Mononuclear cell (primary cell): Measurements from ENCODE around the gene PNPLA1. TPM values are rescaled to one million over a fixed set of nuclear protein-coding genes. Genes with fewer than 3 reads are reported as not detected.
"Not testable (repeated sequence)": the region's sequence is repeated elsewhere in the genome, so short reads cannot be mapped to it uniquely, and the experiment has no call there.

Experiments used
- H3K27me3 ChIP-seq: 2 replicates; pipeline ENCODE4 v1.6.0; 2011; ENCODE audit warnings: low read length, control low read depth; ENCODE audit not compliant: insufficient read depth
- H3K4me1 ChIP-seq: 2 replicates; pipeline ENCODE4 v1.5.1; 2011; ENCODE audit warnings: mild to moderate bottlenecking, low read length, control low read depth; ENCODE audit not compliant: insufficient read depth
- H3K4me3 ChIP-seq: 2 replicates; pipeline ENCODE4 v1.5.1; 2011; ENCODE audit warnings: mild to moderate bottlenecking, low read length, moderate library complexity
- H3K9me3 ChIP-seq: 2 replicates; pipeline ENCODE4 v1.5.1; 2011; ENCODE audit warnings: low read depth, mild to moderate bottlenecking, control low read depth, low read length
- total RNA-seq: library from RNA; depleted of rRNA; stranded (reverse); fragments of >200 nt; gene quantifications from one replicate; pipeline ENCODE4 v1.2.3, GENCODE V29; 2012

Gene PNPLA1
- total RNA-seq, 1 donor, result 1.2 TPM

DNA sequence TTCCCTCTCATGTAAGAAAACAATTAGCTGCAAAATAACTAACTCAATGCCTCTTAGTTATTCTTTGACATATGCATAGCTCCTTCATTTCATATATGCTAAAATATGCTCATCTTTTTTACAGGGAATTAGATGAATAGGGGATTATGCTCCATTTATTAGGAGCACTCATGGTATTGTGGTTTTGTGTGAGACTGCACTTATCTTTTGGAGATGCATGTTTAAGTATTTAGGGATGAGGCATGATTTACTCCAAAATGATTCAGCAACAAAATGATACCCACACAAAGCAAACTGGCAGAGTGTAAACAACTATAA, 58.0 kb downstream of the PNPLA1 start:
- Histone ChIP-seq H3K4me3 (no peak overlapping the region), H3K4me1 (no peaks in the 10 kb centered on the region), H3K9me3 (no peaks in the 10 kb centered on the region), H3K27me3 (no peaks in the 10 kb centered on the region)

GRCh38 chr6:36328600-36328999, 58.7 kb downstream of the PNPLA1 start:
- Histone ChIP-seq H3K4me3 (no peak overlapping the region), H3K27me3 (no peaks in the 10 kb centered on the region), H3K9me3 (no peaks in the 10 kb centered on the region), H3K4me1 (no peaks in the 10 kb centered on the region)

DNA sequence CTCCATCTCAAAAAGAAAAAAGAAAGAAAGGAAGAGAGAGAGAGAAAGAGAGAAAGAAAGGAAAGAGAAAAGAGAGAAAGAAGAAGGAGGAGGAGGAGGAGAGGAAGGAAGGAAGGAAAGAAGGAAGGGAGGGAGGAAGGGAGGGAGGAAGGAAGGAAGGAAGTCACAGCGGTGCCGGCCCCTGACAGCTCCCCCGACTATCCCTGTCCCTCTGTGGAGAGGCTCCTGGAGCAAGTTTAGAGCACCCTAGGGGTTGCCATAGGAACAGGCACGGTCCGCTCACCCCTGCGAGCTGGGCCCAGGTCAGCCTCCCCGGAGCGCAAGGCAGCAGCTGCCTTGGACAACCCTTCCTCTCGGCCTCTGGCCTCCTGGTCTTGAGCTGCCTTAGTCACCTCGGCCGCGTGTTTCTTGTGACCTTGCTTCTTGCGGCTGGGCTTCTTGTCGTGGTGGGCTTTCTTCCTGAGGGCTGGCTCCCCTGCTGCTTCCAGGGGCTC, 60.0 kb downstream of the PNPLA1 start:
- no peak overlapping the region for H3K4me3 ChIP-seq
- H3K4me1 ChIP-seq, result peaks cover 3% of the 10 kb centered on the region
- no peaks in the 10 kb centered on the region for H3K9me3 ChIP-seq
- peaks cover 11% of the 10 kb centered on the region for H3K27me3 ChIP-seq

- no peaks in the 10 kb centered on the region for H3K9me3 ChIP-seq
- H3K4me3 ChIP-seq, result no peak overlapping the region
- peaks cover 3% of the 10 kb centered on the region for H3K4me1 ChIP-seq
- peaks cover 13% of the 10 kb centered on the region for H3K27me3 ChIP-seq
Measured at GRCh38 chr6:36330366-36330765, 60.5 kb downstream of the PNPLA1 start.

GRCh38 chr6:36331381-36331780, 61.5 kb downstream of the PNPLA1 start:
- Histone ChIP-seq H3K4me1 (peaks cover 3% of the 10 kb centered on the region), H3K9me3 (no peaks in the 10 kb centered on the region)

DNA sequence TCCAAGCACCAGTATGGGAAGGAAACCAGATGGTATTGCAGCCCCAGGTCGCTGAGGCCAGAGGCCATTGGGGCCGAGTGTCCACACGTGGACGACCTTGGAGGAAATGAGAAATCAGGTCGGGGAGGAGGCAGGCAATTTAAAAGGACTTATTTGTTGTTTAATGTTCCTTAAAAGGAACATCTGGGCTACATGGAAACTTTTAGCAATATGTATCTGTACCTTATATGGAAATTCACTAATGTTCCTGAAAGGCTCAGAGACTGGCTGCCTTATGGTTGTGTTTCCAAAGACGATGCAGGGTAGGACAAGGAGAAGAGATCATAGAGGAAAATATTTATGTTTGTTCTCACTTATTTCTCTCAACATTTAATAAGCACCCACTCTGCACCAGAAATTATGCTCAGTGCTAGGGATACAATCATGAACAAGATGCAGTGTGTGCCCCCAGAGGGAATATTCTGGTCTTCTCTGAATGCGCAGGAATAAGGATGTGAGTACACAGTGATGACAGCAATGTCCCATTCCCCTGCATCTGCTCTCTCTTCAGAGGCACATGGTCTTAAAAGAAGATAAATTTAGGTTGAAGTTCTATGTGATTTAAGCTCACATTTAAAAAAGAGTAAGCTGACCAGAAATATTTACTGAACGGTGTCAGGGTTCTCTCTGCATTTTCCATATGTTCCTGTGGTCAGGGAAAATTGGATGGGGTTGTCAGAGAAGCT, 63.5 kb downstream of the PNPLA1 start:
- H3K4me1 ChIP-seq, result peaks cover 11% of the 10 kb centered on the region
- peaks cover 13% of the 10 kb centered on the region for H3K27me3 ChIP-seq
- H3K9me3 ChIP-seq, result no peaks in the 10 kb centered on the region
- no peak overlapping the region for H3K4me3 ChIP-seq

More at GRCh38 chr6:36331381-36331780, 61.5 kb downstream of the PNPLA1 start:
- peaks cover 13% of the 10 kb centered on the region for H3K27me3 ChIP-seq
- no peak overlapping the region for H3K4me3 ChIP-seq

DNA sequence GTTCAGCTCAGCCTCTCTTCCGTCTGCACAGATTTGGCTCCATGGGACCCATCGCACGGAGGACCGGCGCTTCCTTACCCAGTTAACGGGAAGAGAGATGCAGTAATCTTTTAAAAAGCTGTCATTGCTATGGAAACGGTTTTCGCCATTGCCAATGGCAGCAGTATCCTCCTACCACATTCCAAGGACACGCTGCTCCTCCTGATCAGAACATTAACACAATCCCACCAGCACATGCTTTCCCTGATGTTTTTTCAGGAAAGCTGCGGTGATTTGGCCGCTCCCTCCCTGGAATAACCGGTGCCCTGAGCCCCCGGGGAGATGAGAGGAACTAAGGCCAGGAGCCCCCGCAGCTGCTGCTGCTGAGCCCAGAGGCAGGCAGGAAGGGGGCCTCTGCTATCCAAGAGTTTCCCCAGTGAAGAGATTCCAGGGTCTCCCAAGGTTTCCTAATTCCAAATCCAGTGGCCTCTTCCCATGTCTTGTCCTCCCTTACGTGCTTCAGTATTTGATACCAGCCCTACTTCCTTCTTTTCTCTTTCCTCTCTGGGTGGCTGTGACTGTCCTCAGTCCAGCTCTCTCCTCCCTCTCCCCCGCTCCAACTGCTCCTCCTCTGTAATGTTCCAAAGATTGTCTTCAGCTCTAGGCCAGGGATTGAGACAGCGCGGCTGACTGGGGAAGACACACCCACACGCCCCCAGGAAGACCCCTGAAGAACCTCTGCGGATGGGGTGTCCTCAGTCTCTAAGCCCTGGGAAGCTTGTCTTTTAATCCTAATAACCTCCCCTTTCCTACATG, 64.3 kb downstream of the PNPLA1 start:
- H3K27me3 ChIP-seq, result peaks cover 13% of the 10 kb centered on the region
- no peak overlapping the region for H3K4me3 ChIP-seq
- no peaks in the 10 kb centered on the region for H3K9me3 ChIP-seq
- H3K4me1 ChIP-seq, result peaks cover 11% of the 10 kb centered on the region

- Histone ChIP-seq H3K27me3 (peaks cover 16% of the 10 kb centered on the region), H3K4me1 (peaks cover 11% of the 10 kb centered on the region), H3K4me3 (no peak overlapping the region), H3K9me3 (no peaks in the 10 kb centered on the region)
Measured at GRCh38 chr6:36334832-36335459, 65.1 kb downstream of the PNPLA1 start.

GRCh38 chr6:36335465-36336207, 65.8 kb downstream of the PNPLA1 start:
- Histone ChIP-seq H3K4me1 (peaks cover 15% of the 10 kb centered on the region), H3K9me3 (no peaks in the 10 kb centered on the region), H3K27me3 (peaks cover 19% of the 10 kb centered on the region), H3K4me3 (no peak overlapping the region)

DNA sequence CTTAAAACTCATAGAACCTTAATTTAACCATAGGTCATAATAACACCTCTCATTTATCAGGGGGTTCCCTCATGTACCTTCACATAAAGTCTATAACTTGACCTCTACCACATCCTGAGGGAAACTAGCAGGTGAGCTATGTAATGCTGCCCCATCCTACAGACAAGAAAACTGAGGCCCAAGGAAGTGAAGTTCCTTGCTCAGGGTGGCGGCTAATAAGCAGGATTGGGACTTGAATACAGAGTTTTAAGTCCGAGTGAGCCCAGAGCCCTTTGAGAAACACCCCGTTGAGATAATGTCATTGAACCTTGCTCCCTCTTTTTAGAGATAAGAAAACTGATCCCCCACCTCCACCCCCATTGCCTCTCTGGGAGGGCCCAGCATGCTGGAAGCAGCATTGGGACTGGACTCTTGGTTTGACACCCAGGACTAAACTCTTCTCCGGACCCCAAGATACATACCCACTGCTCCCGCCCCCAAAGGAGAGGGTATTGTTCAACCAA, 66.4 kb downstream of the PNPLA1 start:
- Histone ChIP-seq H3K9me3 (no peaks in the 10 kb centered on the region), H3K27me3 (peaks cover 19% of the 10 kb centered on the region), H3K4me3 (no peak overlapping the region), H3K4me1 (peaks cover 21% of the 10 kb centered on the region)

DNA sequence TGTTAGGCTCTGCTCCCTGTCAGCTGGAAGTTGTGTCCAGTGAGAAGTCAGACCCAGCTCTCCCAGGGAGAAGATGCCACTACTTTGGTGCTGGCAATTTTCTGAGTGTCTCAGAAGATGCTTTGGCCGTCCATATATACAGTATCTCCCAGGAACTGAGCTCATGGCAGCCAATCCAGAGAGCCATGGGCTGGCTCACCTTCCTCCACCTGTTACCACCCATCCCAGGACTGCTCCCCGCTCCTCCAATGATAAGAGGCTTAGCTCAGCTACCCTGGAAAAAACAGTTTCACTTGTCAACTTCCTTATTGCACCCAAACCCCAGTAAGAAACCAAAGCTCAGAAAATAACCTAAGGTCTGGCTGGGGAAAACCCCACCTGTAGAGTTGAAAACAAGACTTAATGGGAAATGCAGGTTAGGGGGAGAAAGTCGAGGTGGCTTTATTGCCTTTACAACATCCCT, 67.0 kb downstream of the PNPLA1 start, which contains the start of gene BNIP5:
Gene BNIP5, minus strand, starts transcription at position 110 of the 463 bp plus-strand sequence. CDS start 6,198 bp downstream, outside the sequence.
- no peak within 1 kb of the TSS for H3K4me3 ChIP-seq
- peaks cover 19% of the 10 kb centered on the region for H3K27me3 ChIP-seq
- no peaks in the 10 kb centered on the region for H3K9me3 ChIP-seq
- peaks cover 21% of the 10 kb centered on the region for H3K4me1 ChIP-seq

GRCh38 chr6:36337814-36338213, 68.0 kb downstream of the PNPLA1 start:
- Histone ChIP-seq H3K27me3 (peaks cover 19% of the 10 kb centered on the region), H3K4me3 (no peak overlapping the region), H3K4me1 (peaks cover 21% of the 10 kb centered on the region)

GRCh38 chr6:36338223-36338622, 68.4 kb downstream of the PNPLA1 start:
- peaks cover 19% of the 10 kb centered on the region for H3K27me3 ChIP-seq
- not testable (repeated sequence) for H3K9me3 ChIP-seq, H3K4me3 ChIP-seq
- H3K4me1 ChIP-seq, result peaks cover 21% of the 10 kb centered on the region

More at GRCh38 chr6:36337814-36338213, 68.0 kb downstream of the PNPLA1 start:
- no peaks in the 10 kb centered on the region for H3K9me3 ChIP-seq

DNA sequence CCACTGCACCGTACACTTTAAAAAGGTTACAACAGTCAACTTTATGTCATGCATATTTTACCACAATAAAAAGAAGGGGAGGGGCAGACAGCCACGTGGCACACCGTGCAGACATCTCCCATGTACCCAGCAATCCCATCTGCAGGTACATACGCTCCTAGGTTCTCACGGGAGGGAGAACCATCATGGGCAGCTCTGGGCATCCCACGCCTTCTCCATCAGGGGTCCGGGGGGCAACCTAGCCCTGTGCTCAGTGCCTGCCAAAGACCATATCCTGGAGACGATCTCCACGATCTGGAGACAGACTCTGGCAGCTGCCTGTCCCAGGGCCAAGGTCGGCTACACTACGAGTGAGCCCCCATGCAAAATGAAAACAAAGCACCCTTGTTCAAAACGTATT, 69.3 kb downstream of the PNPLA1 start:
- Histone ChIP-seq H3K27me3 (peaks cover 14% of the 10 kb centered on the region), H3K4me3 (no peak overlapping the region), H3K9me3 (no peaks in the 10 kb centered on the region), H3K4me1 (peaks cover 18% of the 10 kb centered on the region)
